ENCODE data around the gene DENND4A. TPM values are rescaled to one million over a fixed set of nuclear protein-coding genes. Genes with fewer than 3 reads are reported as not detected.

The DENND4A gene
- total RNA-seq, 1 experiment from 2014 or later, result 12.7 TPM

DNA sequence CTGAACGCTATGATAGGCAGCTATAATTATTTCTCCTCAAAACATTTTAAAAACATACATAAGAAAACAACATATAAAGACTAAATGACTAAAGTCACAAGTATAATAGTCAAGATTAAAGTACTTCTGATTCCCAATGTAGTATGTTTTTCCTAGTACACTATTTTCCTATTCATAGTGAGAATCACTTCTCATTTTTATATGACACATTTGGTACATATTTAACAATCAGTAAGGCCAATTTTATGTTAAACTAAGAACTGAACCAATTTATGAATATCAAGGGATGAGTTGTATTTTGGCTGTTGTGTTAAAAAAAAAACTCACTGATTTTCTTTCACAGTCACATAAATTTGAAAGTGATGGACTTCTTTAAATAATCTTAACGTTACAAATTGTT, 79.7 kb downstream of the DENND4A start:
- Mint-ChIP-seq H3K27ac (ENCODE audit: unreplicated experiment) (no peak overlapping the region), H3K9me3 (ENCODE audit: unreplicated experiment) (peaks cover 15% of the 10 kb centered on the region), H3K4me1 (ENCODE audit: low read depth, unreplicated experiment) (no peaks in the 10 kb centered on the region), H3K36me3 (ENCODE audit: insufficient read depth, unreplicated experiment) (no peaks in the 10 kb centered on the region), H3K27me3 (ENCODE audit: insufficient read depth, unreplicated experiment) (no peaks in the 10 kb centered on the region), H3K4me3 (ENCODE audit: unreplicated experiment) (no peak overlapping the region)
- H3K4me1 ChIP-seq, result no peaks in the 10 kb centered on the region
- H3K9me3 ChIP-seq, result no peaks in the 10 kb centered on the region
- BruUV-seq (replicated peaks), result no TSS peak
- no peak overlapping the region for H3K4me3 ChIP-seq (ENCODE audit: low read depth, low read length)
- ChIA-PET POLR2A (no interaction called here), CTCF (no interaction called here)
- intact Hi-C loops (cut with micrococcal nuclease; ENCODE audit: unreplicated experiment), result no loop called here
- no peaks in the 10 kb centered on the region for H3K36me3 ChIP-seq (ENCODE audit: control insufficient read depth, insufficient read depth, low read length)
- no peaks in the 10 kb centered on the region for H3K27me3 ChIP-seq (replicated peaks; ENCODE audit: control insufficient read depth, insufficient read depth, low read length)
- TF ChIP-seq, protein P1, sequence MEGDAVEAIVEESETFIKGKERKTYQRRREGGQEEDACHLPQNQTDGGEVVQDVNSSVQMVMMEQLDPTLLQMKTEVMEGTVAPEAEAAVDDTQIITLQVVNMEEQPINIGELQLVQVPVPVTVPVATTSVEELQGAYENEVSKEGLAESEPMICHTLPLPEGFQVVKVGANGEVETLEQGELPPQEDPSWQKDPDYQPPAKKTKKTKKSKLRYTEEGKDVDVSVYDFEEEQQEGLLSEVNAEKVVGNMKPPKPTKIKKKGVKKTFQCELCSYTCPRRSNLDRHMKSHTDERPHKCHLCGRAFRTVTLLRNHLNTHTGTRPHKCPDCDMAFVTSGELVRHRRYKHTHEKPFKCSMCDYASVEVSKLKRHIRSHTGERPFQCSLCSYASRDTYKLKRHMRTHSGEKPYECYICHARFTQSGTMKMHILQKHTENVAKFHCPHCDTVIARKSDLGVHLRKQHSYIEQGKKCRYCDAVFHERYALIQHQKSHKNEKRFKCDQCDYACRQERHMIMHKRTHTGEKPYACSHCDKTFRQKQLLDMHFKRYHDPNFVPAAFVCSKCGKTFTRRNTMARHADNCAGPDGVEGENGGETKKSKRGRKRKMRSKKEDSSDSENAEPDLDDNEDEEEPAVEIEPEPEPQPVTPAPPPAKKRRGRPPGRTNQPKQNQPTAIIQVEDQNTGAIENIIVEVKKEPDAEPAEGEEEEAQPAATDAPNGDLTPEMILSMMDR (IDR thresholded peaks at IDR 0.05; ENCODE audit: insufficient read depth in 1 of 2, low read depth in 1 of 2, low read length in 1 of 2, severe bottlenecking in 1 of 2, unreplicated experiment in 1 of 2), result no peak
- DNase-seq, result no peak

DNA sequence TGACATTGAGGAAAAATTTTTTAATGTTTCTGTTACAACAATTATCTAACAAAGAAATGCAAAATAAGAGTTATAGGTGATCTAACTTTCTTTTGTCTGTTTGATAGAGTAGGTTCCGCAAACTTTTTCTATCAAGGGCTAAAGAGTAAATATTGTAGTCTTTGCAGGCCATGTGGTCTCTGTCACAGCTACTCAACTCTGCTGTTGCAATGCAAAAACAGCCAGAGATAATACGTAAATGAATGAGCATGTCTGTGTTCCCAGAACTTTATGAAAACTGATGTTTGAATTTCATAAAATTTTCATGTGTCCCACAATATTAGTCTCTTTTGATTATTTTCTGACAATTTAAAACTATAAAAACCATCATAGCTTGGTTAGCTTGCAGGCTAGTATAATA, 97.0 kb downstream of the DENND4A start:
- Histone ChIP-seq H3K4me3 (ENCODE audit: low read depth, low read length) (no peak overlapping the region), H3K36me3 (ENCODE audit: control insufficient read depth, insufficient read depth, low read length) (no peaks in the 10 kb centered on the region; the same call in 1 of the 2 replicates), H3K27me3 (replicated peaks; ENCODE audit: control insufficient read depth, insufficient read depth, low read length) (no peaks in the 10 kb centered on the region), H3K9me3 (no peaks in the 10 kb centered on the region), H3K4me1 (no peaks in the 10 kb centered on the region)
- no peak overlapping the region for H3K4me3 Mint-ChIP-seq (ENCODE audit: unreplicated experiment)
- H3K27me3 Mint-ChIP-seq (ENCODE audit: insufficient read depth, unreplicated experiment), result no peaks in the 10 kb centered on the region
- TF ChIP-seq, protein P1 (IDR thresholded peaks at IDR 0.05; ENCODE audit: insufficient read depth in 1 of 2, low read depth in 1 of 2, low read length in 1 of 2, severe bottlenecking in 1 of 2, unreplicated experiment in 1 of 2), result no peak
- H3K36me3 Mint-ChIP-seq (ENCODE audit: insufficient read depth, unreplicated experiment), result no peaks in the 10 kb centered on the region
- H3K27ac Mint-ChIP-seq (ENCODE audit: unreplicated experiment), result no peak overlapping the region
- intact Hi-C loops (cut with micrococcal nuclease; ENCODE audit: unreplicated experiment), result no loop called here
- no TSS peak for BruUV-seq (replicated peaks)
- no peaks in the 10 kb centered on the region for H3K9me3 Mint-ChIP-seq (ENCODE audit: unreplicated experiment)
- ChIA-PET POLR2A (no interaction called here), CTCF (no interaction called here)
- no peaks in the 10 kb centered on the region for H3K4me1 Mint-ChIP-seq (ENCODE audit: low read depth, unreplicated experiment)
- no peak for DNase-seq

DNA sequence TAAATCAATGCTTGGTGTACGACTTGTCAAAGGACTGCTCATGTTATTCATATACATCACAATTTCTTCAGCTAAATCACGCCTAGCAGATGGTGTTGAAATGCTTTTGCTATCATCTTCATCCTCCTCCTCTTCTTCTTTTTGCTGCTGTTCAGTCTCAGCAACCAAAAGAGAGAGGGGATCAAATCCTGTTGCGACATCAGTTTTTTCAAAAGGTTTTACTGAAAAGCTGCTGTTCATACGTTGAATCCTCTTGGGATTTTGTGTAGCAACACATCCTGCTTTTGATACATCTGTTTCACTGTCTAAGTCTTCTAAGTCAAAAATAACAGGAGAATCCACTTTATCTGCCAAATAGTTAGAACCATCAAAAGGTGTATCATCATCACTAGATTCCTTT, 101.3 kb downstream of the DENND4A start:
- Histone ChIP-seq H3K9me3 (no peaks in the 10 kb centered on the region), H3K27me3 (replicated peaks; ENCODE audit: control insufficient read depth, insufficient read depth, low read length) (no peaks in the 10 kb centered on the region), H3K36me3 (ENCODE audit: control insufficient read depth, insufficient read depth, low read length) (no peaks in the 10 kb centered on the region; the same call in 1 of the 2 replicates), H3K4me3 (ENCODE audit: low read depth, low read length) (no peak overlapping the region), H3K4me1 (no peaks in the 10 kb centered on the region)
- no peaks in the 10 kb centered on the region for H3K4me1 Mint-ChIP-seq (ENCODE audit: low read depth, unreplicated experiment)
- no peaks in the 10 kb centered on the region for H3K36me3 Mint-ChIP-seq (ENCODE audit: insufficient read depth, unreplicated experiment)
- no peak for DNase-seq
- no peaks in the 10 kb centered on the region for H3K9me3 Mint-ChIP-seq (ENCODE audit: unreplicated experiment)
- no peaks in the 10 kb centered on the region for H3K27me3 Mint-ChIP-seq (ENCODE audit: insufficient read depth, unreplicated experiment)
- POLR2A ChIA-PET, result no interaction called here
- TF ChIP-seq, protein P1 (IDR thresholded peaks at IDR 0.05; ENCODE audit: insufficient read depth in 1 of 2, low read depth in 1 of 2, low read length in 1 of 2, severe bottlenecking in 1 of 2, unreplicated experiment in 1 of 2), result no peak
- no peak overlapping the region for H3K27ac Mint-ChIP-seq (ENCODE audit: unreplicated experiment)
- CTCF ChIA-PET, result no interaction called here
- H3K4me3 Mint-ChIP-seq (ENCODE audit: unreplicated experiment), result no peak overlapping the region
- no TSS peak for BruUV-seq (replicated peaks)
- intact Hi-C loops (cut with micrococcal nuclease; ENCODE audit: unreplicated experiment), result no loop called here

Data from Caco-2 (cell line).